Heart left ventricle (tissue), 16 donors: ENCODE results near the gene TSC22D3. TPM values are rescaled to one million over a fixed set of nuclear protein-coding genes. Genes with fewer than 3 reads are reported as not detected.
"Not testable (repeated sequence)": the region's sequence is repeated elsewhere in the genome, so short reads cannot be mapped to it uniquely, and the experiment has no call there.

Experiments
- ATAC-seq, 4 donors: fragments of 200-7000 bp; cut with Tn5 transposase; one replicate each; pipeline ENCODE4 v1.9.1; 2020 to 2022; ENCODE audit warnings: moderate library complexity in 4 of 4, mild to moderate bottlenecking in 3 of 4, moderate number of reproducible peaks in 1 of 4
- DNase-seq, 5 donors: peaks; one replicate each; pipeline ENCODE4 v3.0.0-alpha.2; 2020
- H3K27ac ChIP-seq, 12 donors: fragments of 200-600 bp; sonication (generic) in 4 of 12; one replicate each; pipeline versions ENCODE4 v1.5.0 to v1.8.0; 2016 to 2022; ENCODE audit warnings: mild to moderate bottlenecking in 2 of 12
- H3K27me3 ChIP-seq, 9 donors: fragments of 200-600 bp; sonication (generic) in 2 of 9; one replicate each; pipeline versions ENCODE4 v1.5.1 to v1.8.0; 2016 to 2022; ENCODE audit warnings: mild to moderate bottlenecking in 3 of 9
- H3K36me3 ChIP-seq, 9 donors: fragments of 200-600 bp; sonication (generic) in 2 of 9; one replicate each; pipeline versions ENCODE4 v1.5.0 to v1.8.0; 2018 to 2022; ENCODE audit warnings: mild to moderate bottlenecking in 2 of 9
- H3K4me1 ChIP-seq, 12 donors: fragments of 200-600 bp; sonication (generic) in 4 of 12; one replicate each; pipeline versions ENCODE4 v1.5.0 to v1.8.0; 2016 to 2022; ENCODE audit warnings: mild to moderate bottlenecking in 3 of 12
- H3K4me3 ChIP-seq, 12 donors: fragments of 200-600 bp; sonication (generic) in 4 of 12; one replicate each; pipeline versions ENCODE4 v1.5.0 to v1.8.0; 2017 to 2022; ENCODE audit warnings: mild to moderate bottlenecking in 9 of 12, moderate library complexity in 4 of 12
- H3K9me3 ChIP-seq, 12 donors: fragments of 200-600 bp; sonication (generic) in 4 of 12; one replicate each; pipeline versions ENCODE4 v1.5.0 to v1.8.0; 2016 to 2022; ENCODE audit warnings: mild to moderate bottlenecking in 1 of 12
- POLR2A ChIP-seq, 2 donors: fragments of 450-650 bp; IDR thresholded peaks; one replicate each; pipeline ENCODE4 v1.6.1; 2017; ENCODE audit warnings: antibody characterized with exemption in 2 of 2, mild to moderate bottlenecking in 2 of 2, moderate library complexity in 2 of 2
- WGBS, 4 donors: extraction: QIAGEN DNeasy Blood & Tissue Kit in 2 of 4; methylation state at CpG; one replicate each; pipeline versions ENCODE4 v1.1.5 to v1.1.7; 2013 to 2018; 5-methylcytosine and 5-hydroxymethylcytosine counted together
- intact Hi-C, 10 donors: fragments of 100-400 bp; cut with DNase I; formaldehyde crosslinking; loops; one replicate each; pipeline versions ENCODE4 v1.11.1 to v1.14.2; 2022
- polyA plus RNA-seq, 2 donors: library from polyadenylated mRNA; stranded (reverse); fragments of 200-250 nt; gene quantifications; one replicate each; pipeline ENCODE4 v1.2.3, GENCODE V29; 2013
- total RNA-seq, 9 donors: library from RNA; depleted of rRNA in 2 of 9; stranded (reverse); fragments of >200 nt in 2 of 9; fragmentation: NEBNext Ultra II Directional in 3 of 9; extraction: Animal tissue kit (Norgen Biotek cat#: 25700) in 3 of 9; gene quantifications; one replicate each; pipeline versions ENCODE4 v1.1.0 to v1.2.4, GENCODE V29; 2016 to 2023
- TF ChIP-seq, protein P1 (sequence below), 12 donors: fragments of 200-600 bp; sonication (generic) in 4 of 12; IDR thresholded peaks; one replicate each; pipeline versions ENCODE4 v1.5.0 to v1.8.0; 2018 to 2022; ENCODE audit warnings: antibody characterized with exemption in 12 of 12, mild to moderate bottlenecking in 5 of 12
- donor health status: ischemic (EF 13 %, LVEDD 7.1; RV severe dilation, severe dysfunction).
- donor health status: healthy with polysubstance abuse.
- donor health status: DM: no; HTN: yes; CAD: no.
- donor health status: DM: no; HTN: no; CAD: no.
- donor health status: ischemic (EF 25% LVEDD 6.9; RV normal size, moderate dysfunction).
- donor health status: ischemic (EF 25% LVEDD 5.7; RV mildly dilated, moderate dysfunction).
- donor health status: healthy.
- donor health status: DM: yes; HTN: yes; CAD: no.
- donor health status: ischemic (EF 35%, LVEDD 5.7; RV mildly dilated, moderate dysfunction).
- donor health status: nonischemic (EF 11% LVEDD 7.7; RV severe dilation, severe dysfunction).
- donor health status: DM: yes; HTN: yes; CAD: no.
- donor health status: PGD.
- donor health status: ischemic (EF 29% LVEDD 5.4; RV normal size, mild dysfunction).
- donor health status: nonischemic (EF 23%, LVEDD 6.1; RV moderate dilation, normal function).

The TSC22D3 gene
- total and polyA plus RNA-seq, 11 donors = 28.0 to 145 (median 33.9) TPM

DNA sequence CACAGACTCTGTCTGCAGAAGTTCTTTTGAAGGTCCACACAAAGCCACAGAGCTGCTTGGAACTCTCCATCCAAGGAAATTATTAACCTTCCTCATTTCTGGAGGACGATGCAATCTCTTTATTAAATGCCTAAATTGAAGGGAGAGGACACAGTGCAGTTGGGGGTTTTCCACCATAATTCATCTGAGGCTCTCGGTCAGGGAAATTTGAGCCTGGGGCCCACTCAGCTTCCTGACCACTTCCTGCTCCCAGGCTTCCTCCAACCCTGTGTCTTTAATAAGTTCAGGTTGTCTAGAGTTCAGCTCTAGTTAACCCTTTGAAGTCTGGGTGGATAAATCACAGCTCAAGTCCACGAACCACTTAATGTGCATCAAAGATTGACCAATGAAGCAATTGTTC is 88.8 kb downstream of the TSC22D3 start:
- no peak overlapping the region for H3K27ac ChIP-seq
- H3K4me3 ChIP-seq = no peak overlapping the region
- WGBS, 4 donors = 56 to 71% (median 62%) methylated on average over 3 of the region's 3 CpGs
- peaks cover 0 to 3% (median 0%) of the 10 kb centered on the region in 9 donors for H3K27me3 ChIP-seq
- TF ChIP-seq, protein P1, sequence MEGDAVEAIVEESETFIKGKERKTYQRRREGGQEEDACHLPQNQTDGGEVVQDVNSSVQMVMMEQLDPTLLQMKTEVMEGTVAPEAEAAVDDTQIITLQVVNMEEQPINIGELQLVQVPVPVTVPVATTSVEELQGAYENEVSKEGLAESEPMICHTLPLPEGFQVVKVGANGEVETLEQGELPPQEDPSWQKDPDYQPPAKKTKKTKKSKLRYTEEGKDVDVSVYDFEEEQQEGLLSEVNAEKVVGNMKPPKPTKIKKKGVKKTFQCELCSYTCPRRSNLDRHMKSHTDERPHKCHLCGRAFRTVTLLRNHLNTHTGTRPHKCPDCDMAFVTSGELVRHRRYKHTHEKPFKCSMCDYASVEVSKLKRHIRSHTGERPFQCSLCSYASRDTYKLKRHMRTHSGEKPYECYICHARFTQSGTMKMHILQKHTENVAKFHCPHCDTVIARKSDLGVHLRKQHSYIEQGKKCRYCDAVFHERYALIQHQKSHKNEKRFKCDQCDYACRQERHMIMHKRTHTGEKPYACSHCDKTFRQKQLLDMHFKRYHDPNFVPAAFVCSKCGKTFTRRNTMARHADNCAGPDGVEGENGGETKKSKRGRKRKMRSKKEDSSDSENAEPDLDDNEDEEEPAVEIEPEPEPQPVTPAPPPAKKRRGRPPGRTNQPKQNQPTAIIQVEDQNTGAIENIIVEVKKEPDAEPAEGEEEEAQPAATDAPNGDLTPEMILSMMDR (IDR thresholded peaks at IDR 0.05) = no peak
- no peak for TF ChIP-seq POLR2A (IDR thresholded peaks at IDR 0.05)
- H3K36me3 ChIP-seq = no peaks in the 10 kb centered on the region
- intact Hi-C loops = no loop called here
- peaks cover 0 to 43% (median 16%) of the 10 kb centered on the region in 12 donors for H3K4me1 ChIP-seq
- ATAC-seq (no peak), DNase-seq (no peak)
- no peaks in the 10 kb centered on the region for H3K9me3 ChIP-seq

DNA sequence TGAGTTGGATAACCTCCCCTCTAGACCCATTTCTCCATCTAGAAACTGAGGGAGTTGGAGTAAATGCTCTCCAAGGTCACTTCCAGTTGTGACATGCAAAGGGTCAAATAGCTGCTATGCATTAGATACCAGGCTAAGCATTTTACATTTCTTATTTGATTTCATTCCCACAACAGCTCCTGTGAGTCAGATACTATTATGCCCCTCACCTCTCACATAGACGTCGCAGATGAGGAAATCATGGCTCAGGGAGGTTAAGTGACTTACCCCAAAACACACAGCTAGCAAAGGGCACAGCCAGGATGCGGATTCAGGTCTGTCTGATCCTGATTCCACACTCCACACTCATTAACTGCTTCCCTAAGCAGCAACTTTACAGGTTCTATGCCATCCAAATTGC is 89.6 kb downstream of the TSC22D3 start:
- Histone ChIP-seq H3K4me3 (no peak overlapping the region), H3K36me3 (no peaks in the 10 kb centered on the region), H3K27ac (peak overlapping the region in 2 of 12 donors; percentile 41 to 64), H3K4me1 (peaks cover 0 to 43% (median 16%) of the 10 kb centered on the region in 12 donors), H3K9me3 (no peaks in the 10 kb centered on the region), H3K27me3 (peaks cover 0 to 3% (median 0%) of the 10 kb centered on the region in 9 donors)
- TF ChIP-seq, protein P1 (IDR thresholded peaks at IDR 0.05) = no peak
- TF ChIP-seq POLR2A (IDR thresholded peaks at IDR 0.05) = no peak
- WGBS, 4 donors = 73 to 94% (median 82%) methylated on average over 3 of the region's 3 CpGs
- intact Hi-C loops = no loop called here
- ATAC-seq (no peak), DNase-seq (no peak)

DNA sequence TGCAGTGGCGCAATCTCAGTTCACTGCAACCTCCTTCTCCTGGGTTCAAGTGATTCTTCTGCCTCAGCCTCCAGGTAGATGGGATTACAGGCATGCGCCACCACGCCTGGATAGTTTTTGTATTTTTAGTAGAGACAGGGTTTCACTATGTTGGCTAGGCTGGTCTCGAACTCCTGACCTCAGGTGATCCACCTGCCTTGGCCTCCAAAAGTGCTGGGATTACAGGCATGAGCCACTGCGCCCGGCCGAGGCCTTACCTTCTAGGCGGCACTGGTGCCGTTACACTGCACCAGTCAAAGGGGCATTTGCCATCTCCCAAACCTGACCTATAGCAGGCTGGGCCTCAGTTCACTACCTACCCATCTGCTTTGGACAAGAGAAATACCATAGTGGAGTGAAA is 90.0 kb downstream of the TSC22D3 start:
- ATAC-seq, intact Hi-C loops, DNase-seq, H3K27me3 ChIP-seq, H3K4me3 ChIP-seq, H3K36me3 ChIP-seq, H3K9me3 ChIP-seq: not testable (repeated sequence)
- peak overlapping the region in 9 of 12 donors; percentile 8 to 71 (median 46) for H3K27ac ChIP-seq
- H3K4me1 ChIP-seq = peaks cover 0 to 43% (median 16%) of the 10 kb centered on the region in 12 donors
- WGBS, 4 donors = 80 to 98% (median 94%) methylated on average over 6 to 9 of the region's 9 CpGs

DNA sequence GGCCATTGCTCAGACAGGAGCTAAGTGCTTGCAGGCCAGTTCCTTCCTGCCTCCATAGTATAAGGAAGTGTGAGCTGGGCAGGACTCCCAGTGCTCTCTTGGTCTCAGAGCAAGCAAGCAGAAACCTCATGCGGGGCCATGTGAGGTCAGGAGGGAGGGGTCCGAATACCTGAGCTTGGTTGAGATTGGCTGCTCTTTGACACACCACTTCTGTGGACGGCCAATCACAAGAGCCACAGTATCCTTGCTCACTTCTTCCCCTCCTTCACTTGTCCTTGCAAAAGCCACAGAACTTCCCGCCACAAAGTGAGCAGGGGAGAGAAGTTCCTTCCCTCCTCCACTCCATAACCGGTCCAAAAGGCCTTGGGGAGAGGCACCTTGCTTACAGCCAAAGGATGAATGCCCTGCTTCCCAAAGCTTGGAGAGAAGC is 90.6 kb downstream of the TSC22D3 start:
- intact Hi-C loops = no loop called here
- H3K4me3 ChIP-seq = no peak overlapping the region
- H3K9me3 ChIP-seq = no peaks in the 10 kb centered on the region
- peak overlapping the region in 10 of 12 donors; percentile 8 to 71 (median 56) for H3K27ac ChIP-seq
- no peaks in the 10 kb centered on the region for H3K36me3 ChIP-seq
- ATAC-seq (peak; percentile 84 to 94 (median 88)), DNase-seq (peak; percentile 61 to 81 (median 77))
- 52 to 71% (median 60%) methylated on average over 5 of the region's 5 CpGs for WGBS, 4 donors
- H3K4me1 ChIP-seq = peaks cover 0 to 43% (median 16%) of the 10 kb centered on the region in 12 donors
- H3K27me3 ChIP-seq = peaks cover 0 to 5% (median 0%) of the 10 kb centered on the region in 9 donors
- peak in 1 of 2 donors; percentile 33 for TF ChIP-seq POLR2A (IDR thresholded peaks at IDR 0.05)
- TF ChIP-seq, protein P1 (IDR thresholded peaks at IDR 0.05) = no peak

DNA sequence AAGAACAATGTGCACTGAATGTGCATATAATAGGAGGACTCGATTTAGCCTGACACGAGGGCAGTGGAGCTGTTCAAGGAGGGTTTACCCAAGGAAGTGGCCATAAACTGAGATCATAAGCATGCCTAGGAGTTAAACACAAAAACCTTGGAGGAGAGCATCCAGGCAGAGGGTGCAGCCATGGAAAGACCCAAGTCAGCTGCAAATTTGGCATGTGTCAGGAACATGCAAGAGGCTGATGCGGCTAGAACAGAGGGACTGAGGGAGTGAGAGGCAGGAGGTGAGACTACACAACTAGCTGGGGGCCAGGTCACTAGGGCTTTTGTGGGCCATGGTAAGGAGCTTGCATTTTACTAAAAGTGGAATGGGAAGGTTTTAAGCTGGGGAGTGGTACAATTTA is 91.7 kb downstream of the TSC22D3 start:
- 69 to 83% (median 79%) methylated on average over 3 of the region's 3 CpGs for WGBS, 4 donors
- no peak for TF ChIP-seq POLR2A (IDR thresholded peaks at IDR 0.05)
- TF ChIP-seq, protein P1 (IDR thresholded peaks at IDR 0.05) = no peak
- intact Hi-C loops = no loop called here
- H3K27me3 ChIP-seq = peaks cover 0 to 5% (median 0%) of the 10 kb centered on the region in 9 donors
- peaks cover 0 to 54% (median 20%) of the 10 kb centered on the region in 12 donors for H3K4me1 ChIP-seq
- no peak for DNase-seq
- no peaks in the 10 kb centered on the region for H3K9me3 ChIP-seq
- peak overlapping the region in 11 of 12 donors; percentile 29 to 65 (median 60) for H3K27ac ChIP-seq
- no peak for ATAC-seq
- H3K36me3 ChIP-seq = no peaks in the 10 kb centered on the region
- no peak overlapping the region for H3K4me3 ChIP-seq
